ENCODE data around the gene COCH. TPM values are rescaled to one million over a fixed set of nuclear protein-coding genes. Genes with fewer than 3 reads are reported as not detected.

COCH gene
- polyA plus RNA-seq = under 1 TPM; 0.06 to 0.20 TPM

- Histone ChIP-seq H3K27ac (ENCODE audit: low read depth in 2 of 2, low read length in 1 of 2) (no peak within 1 kb of the TSS), H3K4me3 (ENCODE audit: low read depth in 1 of 2, low read length in 2 of 2) (peak within 1 kb of the TSS; percentile 41 to 60), H3K27me3 (ENCODE audit: control insufficient read depth in 1 of 2, insufficient read depth in 2 of 2, low read length in 2 of 2) (peaks cover 0 to 12% of the 10 kb centered on the region in 2 donors), H3K9me3 (ENCODE audit: control insufficient read depth in 2 of 2, insufficient read depth in 1 of 2, low read depth in 1 of 2, low read length in 1 of 2) (no peaks in the 10 kb centered on the region), H3K4me1 (ENCODE audit: control insufficient read depth in 2 of 2, insufficient read depth in 2 of 2, low read length in 1 of 2) (peaks cover 6 to 11% of the 10 kb centered on the region in 2 donors), H3K36me3 (ENCODE audit: control insufficient read depth in 2 of 2, insufficient read depth in 2 of 2, low read length in 1 of 2) (no peaks in the 10 kb centered on the region)
- WGBS, 2 donors = 3 to 4% methylated on average over 81 to 99 of the region's 99 CpGs
These were observed at the start of gene COCH for GRCh38 chr14:30874120-30874998. Gene COCH, plus strand, starts transcription at chr14:30874559. Its CDS starts 380 bp downstream, at chr14:30874939.

GRCh38 chr14:30826070-30826469, 48.3 kb upstream of the COCH start:
- Histone ChIP-seq H3K4me1 (ENCODE audit: control insufficient read depth in 2 of 2, insufficient read depth in 2 of 2, low read length in 1 of 2) (no peaks in the 10 kb centered on the region), H3K4me3 (ENCODE audit: low read depth in 1 of 2, low read length in 2 of 2) (no peak overlapping the region), H3K27ac (ENCODE audit: low read depth in 2 of 2, low read length in 1 of 2) (no peak overlapping the region), H3K9me3 (ENCODE audit: control insufficient read depth in 2 of 2, insufficient read depth in 1 of 2, low read depth in 1 of 2, low read length in 1 of 2) (no peaks in the 10 kb centered on the region), H3K36me3 (ENCODE audit: control insufficient read depth in 2 of 2, insufficient read depth in 2 of 2, low read length in 1 of 2) (no peaks in the 10 kb centered on the region), H3K27me3 (ENCODE audit: control insufficient read depth in 1 of 2, insufficient read depth in 2 of 2, low read length in 2 of 2) (no peaks in the 10 kb centered on the region)
- 92 to 98% methylated on average over 1 of the region's 1 CpG for WGBS, 2 donors

GRCh38 chr14:30829853-30830252, 44.5 kb upstream of the COCH start:
- H3K9me3 ChIP-seq (ENCODE audit: control insufficient read depth in 2 of 2, insufficient read depth in 1 of 2, low read depth in 1 of 2, low read length in 1 of 2) = peaks cover 0 to 6% of the 10 kb centered on the region in 2 donors
- 74 to 88% methylated on average over 4 of the region's 4 CpGs for WGBS, 2 donors
- no peak overlapping the region for H3K4me3 ChIP-seq (ENCODE audit: low read depth in 1 of 2, low read length in 2 of 2)
- H3K27ac ChIP-seq (ENCODE audit: low read depth in 2 of 2, low read length in 1 of 2) = no peak overlapping the region
- H3K27me3 ChIP-seq (ENCODE audit: control insufficient read depth in 1 of 2, insufficient read depth in 2 of 2, low read length in 2 of 2) = no peaks in the 10 kb centered on the region
- H3K36me3 ChIP-seq (ENCODE audit: control insufficient read depth in 2 of 2, insufficient read depth in 2 of 2, low read length in 1 of 2) = no peaks in the 10 kb centered on the region
- H3K4me1 ChIP-seq (ENCODE audit: control insufficient read depth in 2 of 2, insufficient read depth in 2 of 2, low read length in 1 of 2) = no peaks in the 10 kb centered on the region

- Histone ChIP-seq H3K4me1 (ENCODE audit: control insufficient read depth in 2 of 2, insufficient read depth in 2 of 2, low read length in 1 of 2) (no peaks in the 10 kb centered on the region), H3K36me3 (ENCODE audit: control insufficient read depth in 2 of 2, insufficient read depth in 2 of 2, low read length in 1 of 2) (no peaks in the 10 kb centered on the region), H3K27ac (ENCODE audit: low read depth in 2 of 2, low read length in 1 of 2) (no peak overlapping the region), H3K27me3 (ENCODE audit: control insufficient read depth in 1 of 2, insufficient read depth in 2 of 2, low read length in 2 of 2) (no peaks in the 10 kb centered on the region), H3K9me3 (ENCODE audit: control insufficient read depth in 2 of 2, insufficient read depth in 1 of 2, low read depth in 1 of 2, low read length in 1 of 2) (peaks cover 0 to 6% of the 10 kb centered on the region in 2 donors), H3K4me3 (ENCODE audit: low read depth in 1 of 2, low read length in 2 of 2) (no peak overlapping the region)
These were observed 40.0 kb upstream of the COCH start for GRCh38 chr14:30834353-30834752.

- 45 to 59% methylated on average over 2 of the region's 2 CpGs for WGBS, 2 donors
- peaks cover 0 to 6% of the 10 kb centered on the region in 2 donors for H3K9me3 ChIP-seq (ENCODE audit: control insufficient read depth in 2 of 2, insufficient read depth in 1 of 2, low read depth in 1 of 2, low read length in 1 of 2)
These were observed 36.0 kb upstream of the COCH start for GRCh38 chr14:30838351-30838750.

GRCh38 chr14:30840086-30840779, 34.1 kb upstream of the COCH start:
- Histone ChIP-seq H3K27me3 (ENCODE audit: control insufficient read depth in 1 of 2, insufficient read depth in 2 of 2, low read length in 2 of 2) (no peaks in the 10 kb centered on the region), H3K4me3 (ENCODE audit: low read depth in 1 of 2, low read length in 2 of 2) (no peak overlapping the region), H3K4me1 (ENCODE audit: control insufficient read depth in 2 of 2, insufficient read depth in 2 of 2, low read length in 1 of 2) (no peaks in the 10 kb centered on the region), H3K27ac (ENCODE audit: low read depth in 2 of 2, low read length in 1 of 2) (no peak overlapping the region), H3K36me3 (ENCODE audit: control insufficient read depth in 2 of 2, insufficient read depth in 2 of 2, low read length in 1 of 2) (no peaks in the 10 kb centered on the region), H3K9me3 (ENCODE audit: control insufficient read depth in 2 of 2, insufficient read depth in 1 of 2, low read depth in 1 of 2, low read length in 1 of 2) (no peaks in the 10 kb centered on the region)
- WGBS, 2 donors = 82 to 89% methylated on average over 10 of the region's 10 CpGs

More at GRCh38 chr14:30838351-30838750, 36.0 kb upstream of the COCH start:
- H3K36me3 ChIP-seq (ENCODE audit: control insufficient read depth in 2 of 2, insufficient read depth in 2 of 2, low read length in 1 of 2) = no peaks in the 10 kb centered on the region
- no peaks in the 10 kb centered on the region for H3K27me3 ChIP-seq (ENCODE audit: control insufficient read depth in 1 of 2, insufficient read depth in 2 of 2, low read length in 2 of 2)
- H3K27ac ChIP-seq (ENCODE audit: low read depth in 2 of 2, low read length in 1 of 2) = no peak overlapping the region
- H3K4me1 ChIP-seq (ENCODE audit: control insufficient read depth in 2 of 2, insufficient read depth in 2 of 2, low read length in 1 of 2) = no peaks in the 10 kb centered on the region
- no peak overlapping the region for H3K4me3 ChIP-seq (ENCODE audit: low read depth in 1 of 2, low read length in 2 of 2)

- H3K27ac ChIP-seq (ENCODE audit: low read depth in 2 of 2, low read length in 1 of 2) = no peak overlapping the region
- H3K9me3 ChIP-seq (ENCODE audit: control insufficient read depth in 2 of 2, insufficient read depth in 1 of 2, low read depth in 1 of 2, low read length in 1 of 2) = no peaks in the 10 kb centered on the region
- no peak overlapping the region for H3K4me3 ChIP-seq (ENCODE audit: low read depth in 1 of 2, low read length in 2 of 2)
- no peaks in the 10 kb centered on the region for H3K4me1 ChIP-seq (ENCODE audit: control insufficient read depth in 2 of 2, insufficient read depth in 2 of 2, low read length in 1 of 2)
- no peaks in the 10 kb centered on the region for H3K36me3 ChIP-seq (ENCODE audit: control insufficient read depth in 2 of 2, insufficient read depth in 2 of 2, low read length in 1 of 2)
- H3K27me3 ChIP-seq (ENCODE audit: control insufficient read depth in 1 of 2, insufficient read depth in 2 of 2, low read length in 2 of 2) = no peaks in the 10 kb centered on the region
These were observed 31.9 kb upstream of the COCH start for GRCh38 chr14:30842431-30842830.

- 85 to 88% methylated on average over 4 of the region's 4 CpGs for WGBS, 2 donors
- no peaks in the 10 kb centered on the region for H3K4me1 ChIP-seq (ENCODE audit: control insufficient read depth in 2 of 2, insufficient read depth in 2 of 2, low read length in 1 of 2)
- H3K9me3 ChIP-seq (ENCODE audit: control insufficient read depth in 2 of 2, insufficient read depth in 1 of 2, low read depth in 1 of 2, low read length in 1 of 2) = no peaks in the 10 kb centered on the region
- H3K4me3 ChIP-seq (ENCODE audit: low read depth in 1 of 2, low read length in 2 of 2) = no peak overlapping the region
- H3K27ac ChIP-seq (ENCODE audit: low read depth in 2 of 2, low read length in 1 of 2) = no peak overlapping the region
- H3K27me3 ChIP-seq (ENCODE audit: control insufficient read depth in 1 of 2, insufficient read depth in 2 of 2, low read length in 2 of 2) = no peaks in the 10 kb centered on the region
- H3K36me3 ChIP-seq (ENCODE audit: control insufficient read depth in 2 of 2, insufficient read depth in 2 of 2, low read length in 1 of 2) = no peaks in the 10 kb centered on the region
These were observed 25.7 kb upstream of the COCH start for GRCh38 chr14:30848449-30849240.

- Histone ChIP-seq H3K4me1 (ENCODE audit: control insufficient read depth in 2 of 2, insufficient read depth in 2 of 2, low read length in 1 of 2) (no peaks in the 10 kb centered on the region), H3K4me3 (ENCODE audit: low read depth in 1 of 2, low read length in 2 of 2) (no peak overlapping the region), H3K36me3 (ENCODE audit: control insufficient read depth in 2 of 2, insufficient read depth in 2 of 2, low read length in 1 of 2) (no peaks in the 10 kb centered on the region), H3K9me3 (ENCODE audit: control insufficient read depth in 2 of 2, insufficient read depth in 1 of 2, low read depth in 1 of 2, low read length in 1 of 2) (no peaks in the 10 kb centered on the region), H3K27ac (ENCODE audit: low read depth in 2 of 2, low read length in 1 of 2) (no peak overlapping the region), H3K27me3 (ENCODE audit: control insufficient read depth in 1 of 2, insufficient read depth in 2 of 2, low read length in 2 of 2) (no peaks in the 10 kb centered on the region)
- WGBS, 2 donors = 85 to 89% methylated on average over 1 of the region's 1 CpG
These were observed 25.0 kb upstream of the COCH start for GRCh38 chr14:30849354-30849753.
